ENCODE results near the gene MEDAG.

DNA sequence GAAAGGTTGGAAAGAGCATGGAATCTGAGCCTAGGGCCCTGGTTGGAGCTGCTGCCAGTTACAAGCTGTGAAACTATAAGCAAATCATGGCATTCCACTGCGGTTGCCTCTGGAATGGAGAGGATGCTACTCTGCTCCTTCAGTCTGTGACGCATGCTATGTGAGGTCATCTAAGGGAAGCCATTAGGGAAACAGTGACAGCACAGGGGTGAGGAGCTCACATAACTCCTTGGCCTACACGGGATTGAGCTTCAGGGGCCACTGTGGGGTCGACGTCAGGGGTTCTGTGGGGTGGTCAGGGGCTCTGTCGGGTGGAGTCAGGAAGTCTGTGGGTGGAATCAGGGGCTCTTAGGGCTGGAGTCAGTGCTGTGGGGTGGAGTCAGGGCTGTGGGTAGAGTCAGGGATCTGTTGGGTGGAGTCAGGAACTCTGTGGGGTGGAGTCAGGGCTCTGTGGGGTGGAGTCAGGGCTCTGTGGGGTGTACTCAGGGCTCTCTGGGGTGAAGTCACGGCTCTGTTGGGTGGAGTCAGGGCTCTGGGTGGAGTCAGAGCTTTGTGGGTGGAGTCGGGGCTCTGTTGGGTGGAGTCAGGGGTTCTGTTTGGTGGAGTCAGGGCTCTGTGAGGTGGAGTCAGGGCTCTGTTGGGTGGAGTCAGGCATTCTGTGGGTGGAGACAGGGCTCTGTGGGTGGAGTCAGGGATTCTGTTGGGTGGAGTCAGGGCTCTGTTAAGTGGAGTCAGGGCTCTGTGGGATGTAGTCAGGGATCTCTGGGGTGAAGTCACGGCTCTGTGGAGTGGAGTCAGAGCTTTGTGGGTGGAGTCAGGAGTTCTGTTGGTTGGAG, 35.8 kb upstream of the MEDAG start:
- TF ChIP-seq, protein P1, sequence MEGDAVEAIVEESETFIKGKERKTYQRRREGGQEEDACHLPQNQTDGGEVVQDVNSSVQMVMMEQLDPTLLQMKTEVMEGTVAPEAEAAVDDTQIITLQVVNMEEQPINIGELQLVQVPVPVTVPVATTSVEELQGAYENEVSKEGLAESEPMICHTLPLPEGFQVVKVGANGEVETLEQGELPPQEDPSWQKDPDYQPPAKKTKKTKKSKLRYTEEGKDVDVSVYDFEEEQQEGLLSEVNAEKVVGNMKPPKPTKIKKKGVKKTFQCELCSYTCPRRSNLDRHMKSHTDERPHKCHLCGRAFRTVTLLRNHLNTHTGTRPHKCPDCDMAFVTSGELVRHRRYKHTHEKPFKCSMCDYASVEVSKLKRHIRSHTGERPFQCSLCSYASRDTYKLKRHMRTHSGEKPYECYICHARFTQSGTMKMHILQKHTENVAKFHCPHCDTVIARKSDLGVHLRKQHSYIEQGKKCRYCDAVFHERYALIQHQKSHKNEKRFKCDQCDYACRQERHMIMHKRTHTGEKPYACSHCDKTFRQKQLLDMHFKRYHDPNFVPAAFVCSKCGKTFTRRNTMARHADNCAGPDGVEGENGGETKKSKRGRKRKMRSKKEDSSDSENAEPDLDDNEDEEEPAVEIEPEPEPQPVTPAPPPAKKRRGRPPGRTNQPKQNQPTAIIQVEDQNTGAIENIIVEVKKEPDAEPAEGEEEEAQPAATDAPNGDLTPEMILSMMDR (IDR thresholded peaks at IDR 0.05) = no peak
- TF ChIP-seq POLR2AphosphoS5 (IDR thresholded peaks at IDR 0.05; ENCODE audit: low read depth, low read length) (no peak), REST (IDR thresholded peaks at IDR 0.05; ENCODE audit: insufficient read depth in 1 of 2, low read depth in 2 of 2, low read length in 1 of 2) (no peak), SIN3A (IDR thresholded peaks at IDR 0.05; ENCODE audit: borderline replicate concordance, insufficient read depth, low read depth, low read length) (no peak)

All from Panc1 (cell line).